Activated CD8-positive, alpha-beta T cell treated with anti-CD3 and anti-CD28 coated beads for 36 hours (primary cell): ENCODE data around the gene CLUH. TPM values are rescaled to one million over a fixed set of nuclear protein-coding genes. Genes with fewer than 3 reads are reported as not detected.

ENCODE experiments used
- ATAC-seq: fragments of 200-7000 bp; cut with Tn5 transposase; one replicate; pipeline ENCODE4 v1.10.0; 2021; ENCODE audit warnings: mild to moderate bottlenecking, moderate library complexity
- CTCF ChIA-PET: fragments of 350-600 bp; sonication (Branson Sonifier 250); formaldehyde crosslinking; loops from one replicate; lab custom pipeline; 2021; ENCODE audit warnings: antibody characterized with exemption; lab: Charles Lee
- POLR2A ChIA-PET: fragments of 350-600 bp; sonication (Branson Sonifier 250); formaldehyde crosslinking; loops from one replicate; lab custom pipeline; 2021; ENCODE audit warnings: antibody characterized with exemption; lab: Charles Lee
- DNase-seq: peaks from one replicate; pipeline ENCODE4 v3.0.0-alpha.2; 2020
- H3K27ac Mint-ChIP-seq: one replicate; pipeline ENCODE4 v1.8.0; 2021; ENCODE audit warnings: mild to moderate bottlenecking, mixed read lengths
- H3K27me3 Mint-ChIP-seq: one replicate; pipeline ENCODE4 v1.8.0; 2021; ENCODE audit warnings: mixed read lengths
- H3K36me3 Mint-ChIP-seq: one replicate; pipeline ENCODE4 v1.8.0; 2021; ENCODE audit warnings: low read depth, mixed read lengths
- H3K4me1 Mint-ChIP-seq: one replicate; pipeline ENCODE4 v1.8.0; 2021; ENCODE audit warnings: low read depth, mixed read lengths
- H3K4me3 Mint-ChIP-seq: one replicate; pipeline ENCODE4 v1.8.0; 2021; ENCODE audit warnings: mild to moderate bottlenecking, moderate library complexity, mixed read lengths
- H3K9me3 Mint-ChIP-seq: one replicate; pipeline ENCODE4 v1.8.0; 2021; ENCODE audit warnings: mixed read lengths
- intact Hi-C: fragments of 100-400 bp; cut with micrococcal nuclease; formaldehyde crosslinking; loops from one replicate; pipeline ENCODE4 v1.10.0; 2022
- microRNA-seq: library from miRNA; unstranded; fragments of <30 nt; microRNA quantifications from one replicate; pipeline ENCODE4 v1.2.0, GENCODE V29; 2022; ENCODE audit warnings: borderline microRNAs expressed, borderline replicate concordance
- total RNA-seq, 2 experiments: library from RNA; stranded (reverse); gene quantifications; one replicate each; pipeline ENCODE4 v1.2.3, GENCODE V29; 2021
- TF ChIP-seq, protein P1 (sequence below): fragments of 200-600 bp; IDR thresholded peaks from one replicate; pipeline ENCODE4 v1.8.0; 2022; ENCODE audit warnings: antibody characterized with exemption, mild to moderate bottlenecking

CLUH gene
- total RNA-seq, 2 experiments from 2014 or later, result 105 to 111 TPM

GRCh38 chr17:2649191-2649590, 62.4 kb downstream of the CLUH start:
- ChIA-PET POLR2A (no interaction called here), CTCF (no interaction called here)
- TF ChIP-seq, protein P1, sequence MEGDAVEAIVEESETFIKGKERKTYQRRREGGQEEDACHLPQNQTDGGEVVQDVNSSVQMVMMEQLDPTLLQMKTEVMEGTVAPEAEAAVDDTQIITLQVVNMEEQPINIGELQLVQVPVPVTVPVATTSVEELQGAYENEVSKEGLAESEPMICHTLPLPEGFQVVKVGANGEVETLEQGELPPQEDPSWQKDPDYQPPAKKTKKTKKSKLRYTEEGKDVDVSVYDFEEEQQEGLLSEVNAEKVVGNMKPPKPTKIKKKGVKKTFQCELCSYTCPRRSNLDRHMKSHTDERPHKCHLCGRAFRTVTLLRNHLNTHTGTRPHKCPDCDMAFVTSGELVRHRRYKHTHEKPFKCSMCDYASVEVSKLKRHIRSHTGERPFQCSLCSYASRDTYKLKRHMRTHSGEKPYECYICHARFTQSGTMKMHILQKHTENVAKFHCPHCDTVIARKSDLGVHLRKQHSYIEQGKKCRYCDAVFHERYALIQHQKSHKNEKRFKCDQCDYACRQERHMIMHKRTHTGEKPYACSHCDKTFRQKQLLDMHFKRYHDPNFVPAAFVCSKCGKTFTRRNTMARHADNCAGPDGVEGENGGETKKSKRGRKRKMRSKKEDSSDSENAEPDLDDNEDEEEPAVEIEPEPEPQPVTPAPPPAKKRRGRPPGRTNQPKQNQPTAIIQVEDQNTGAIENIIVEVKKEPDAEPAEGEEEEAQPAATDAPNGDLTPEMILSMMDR, result no peak
- intact Hi-C loops, result no loop called here
- Mint-ChIP-seq H3K9me3 (peaks cover 11% of the 10 kb centered on the region), H3K4me1 (peaks cover 6% of the 10 kb centered on the region), H3K27me3 (no peaks in the 10 kb centered on the region), H3K27ac (no peak overlapping the region), H3K36me3 (peaks cover 39% of the 10 kb centered on the region), H3K4me3 (no peak overlapping the region)
- no peak for ATAC-seq
- no peak for DNase-seq

DNA sequence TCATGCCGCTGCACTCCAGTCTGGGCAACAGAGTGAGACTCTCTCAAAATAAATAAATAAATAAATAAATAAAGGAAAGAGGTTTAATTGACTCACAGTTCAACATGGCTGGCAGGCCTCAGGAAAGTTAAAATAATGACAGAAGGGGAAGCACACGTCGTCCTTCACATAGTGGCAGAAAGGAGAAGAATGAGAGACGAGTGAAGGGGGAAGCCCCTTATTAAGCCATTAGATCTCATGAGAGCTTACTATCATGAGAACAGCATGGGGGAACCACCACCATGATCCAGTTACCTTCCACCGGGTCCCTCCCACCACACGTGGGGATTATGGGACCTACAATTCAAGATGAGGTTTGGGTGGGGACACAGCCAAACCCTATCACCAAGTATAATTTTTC, 63.6 kb downstream of the CLUH start:
- Mint-ChIP-seq H3K27me3 (no peaks in the 10 kb centered on the region), H3K36me3 (peaks cover 35% of the 10 kb centered on the region), H3K27ac (no peak overlapping the region), H3K4me3 (no peak overlapping the region), H3K4me1 (peaks cover 5% of the 10 kb centered on the region), H3K9me3 (peaks cover 11% of the 10 kb centered on the region)
- DNase-seq (no peak), ATAC-seq (no peak)
- CTCF ChIA-PET, result no interaction called here
- TF ChIP-seq, protein P1, result no peak
- intact Hi-C loops, result no loop called here
- POLR2A ChIA-PET, result interaction anchor here (0.9 to 1.0 kb wide), 2 partner anchors 10 to 14 kb away, joined by 3 read pairs; no protein-coding TSS in a partner anchor

GRCh38 chr17:2644971-2645370, 66.6 kb downstream of the CLUH start:
- intact Hi-C loops, result no loop called here
- H3K27me3 Mint-ChIP-seq, result no peaks in the 10 kb centered on the region
- H3K36me3 Mint-ChIP-seq, result peaks cover 32% of the 10 kb centered on the region
- ChIA-PET POLR2A (no interaction called here), CTCF (interaction anchor here (1.2 kb wide), 1 partner anchor 263 kb away, joined by 3 read pairs; no protein-coding TSS in a partner anchor)
- no peak for ATAC-seq
- TF ChIP-seq, protein P1, result no peak
- no peak overlapping the region for H3K4me3 Mint-ChIP-seq
- DNase-seq, result no peak
- H3K4me1 Mint-ChIP-seq, result peaks cover 14% of the 10 kb centered on the region
- no peaks in the 10 kb centered on the region for H3K9me3 Mint-ChIP-seq
- no peak overlapping the region for H3K27ac Mint-ChIP-seq

Small RNA genes lying within 50 kb of the gene (microRNA-seq; reads per million reads assigned to microRNA genes)
- gene MIR1253 (not detected), gene MIR6776 (not detected)

Other genes starting within 250 kb of the CLUH start
- gene METTL16, start 199.9 kb downstream of the CLUH start, total RNA-seq, result 10 to 100 TPM; 47.9 to 50.3 TPM
- gene PAFAH1B1, start 118.1 kb downstream of the CLUH start, total RNA-seq, result 100 to 1,000 TPM; 159 to 168 TPM
- under 1 TPM in 1 of 2 experiments, not detected in 1; 0.09 TPM for gene CCDC92B, start 37.9 kb upstream of the CLUH start, total RNA-seq
- under 1 TPM; 0.31 to 0.50 TPM for gene RAP1GAP2, start 84.7 kb upstream of the CLUH start, total RNA-seq